ENCODE results near the gene TMEM119. TPM values are rescaled to one million over a fixed set of nuclear protein-coding genes. Genes with fewer than 3 reads are reported as not detected.
A peak's percentile ranks its signal among the peaks of the same experiment; 100 is the strongest.

Gene TMEM119
- total and polyA plus RNA-seq, 2 of the 13 experiments (the other 11 are each of a cell fraction or from before 2014, with no cell fraction given) = not detected

- TF ChIP-seq HNRNPH1 (optimal IDR thresholded peaks at IDR 0.05; ENCODE audit: low read depth, low read length) (no peak), ZNF546 (CRISPR knock-in tag; conservative IDR thresholded peaks at IDR 0.05) (no peak), TRIM22 (IDR thresholded peaks at IDR 0.05) (no peak), FOXK1 (CRISPR knock-in tag; IDR thresholded peaks at IDR 0.05; ENCODE audit: borderline replicate concordance, low read depth) (peak; percentile 63; the same call in 1 of the 2 replicates), ZNF230 (CRISPR knock-in tag; IDR thresholded peaks at IDR 0.05) (no peak), POLR2AphosphoS2 (IDR thresholded peaks at IDR 0.05; ENCODE audit: low read depth, low read length) (no peak), GATAD2A (CRISPR knock-in tag; IDR thresholded peaks at IDR 0.05) (peak; percentile 63), CHD4 (IDR thresholded peaks at IDR 0.05; ENCODE audit: borderline replicate concordance, low read length) (no peak), NR2C2 (CRISPR knock-in tag; IDR thresholded peaks at IDR 0.05; ENCODE audit: borderline replicate concordance) (no peak), ZFP1 (CRISPR knock-in tag; IDR thresholded peaks at IDR 0.05) (no peak), ZHX2 (IDR thresholded peaks at IDR 0.05; ENCODE audit: low read depth) (no peak), ZHX2 (CRISPR knock-in tag; IDR thresholded peaks at IDR 0.05; ENCODE audit: borderline replicate concordance) (no peak), HBP1 (CRISPR knock-in tag; IDR thresholded peaks at IDR 0.05; ENCODE audit: low read depth) (no peak), ZNF143 (CRISPR knock-in tag; IDR thresholded peaks at IDR 0.05) (no peak), BRD4 (CRISPR knock-in tag; IDR thresholded peaks at IDR 0.05) (no peak), ZNF788 (CRISPR knock-in tag; IDR thresholded peaks at IDR 0.05; ENCODE audit: borderline replicate concordance) (no peak; the same call in 1 of the 2 replicates), ERF (CRISPR knock-in tag; IDR thresholded peaks at IDR 0.05) (0 out of 2 replicates have a peak, but pooled peaks have one; percentile 42), FOXP1 (IDR thresholded peaks at IDR 0.05) (no peak), FOXP1 (CRISPR knock-in tag; IDR thresholded peaks at IDR 0.05) (no peak), ARNT (IDR thresholded peaks at IDR 0.05) (no peak), BHLHE40 (IDR thresholded peaks at IDR 0.05; ENCODE audit: low read length) (peak; percentile 23; the same call in 1 of the 2 replicates), ZNF780A (CRISPR knock-in tag; IDR thresholded peaks at IDR 0.05) (no peak), HNF4G (IDR thresholded peaks at IDR 0.05; ENCODE audit: borderline replicate concordance, low read depth, low read length) (no peak), HNF4G (CRISPR knock-in tag; IDR thresholded peaks at IDR 0.05; ENCODE audit: borderline replicate concordance, low read depth) (no peak), U2AF2 (IDR thresholded peaks at IDR 0.05; ENCODE audit: low read depth, low read length) (no peak), ZC3H13 (CRISPR knock-in tag; IDR thresholded peaks at IDR 0.05) (no peak)
Observed at GRCh38 chr12:108563136-108563803, 34.6 kb downstream of the TMEM119 start (continued).
